Naive thymus-derived CD4-positive, alpha-beta T cell (primary cell): Measurements from ENCODE around the gene MIEF2. TPM values are rescaled to one million over a fixed set of nuclear protein-coding genes. Genes with fewer than 3 reads are reported as not detected.

Experiments used
- ATAC-seq: fragments of 150-1000 bp; cut with Tn5 transposase; 2 replicates; pipeline ENCODE4 v1.10.0; 2021; ENCODE audit warnings: mild to moderate bottlenecking, moderate library complexity
- CTCF ChIA-PET: fragments of 350-600 bp; sonication (Branson Sonifier 250); formaldehyde crosslinking; loops from one replicate; lab custom pipeline; 2021; ENCODE audit warnings: antibody characterized with exemption; lab: Charles Lee
- POLR2A ChIA-PET: fragments of 350-600 bp; sonication (Branson Sonifier 250); formaldehyde crosslinking; loops from one replicate; lab custom pipeline; 2021; ENCODE audit warnings: antibody characterized with exemption, inconsistent platforms; lab: Charles Lee
- DNase-seq, 9 donors: peaks; one replicate each; pipeline versions ENCODE4 v3.0.0 to v3.0.0-alpha.2; 2020 to 2022; ENCODE audit warnings: mixed read lengths in 1 of 9
- H3K27ac ChIP-seq: one replicate; pipeline ENCODE4 v1.7.0; 2013; ENCODE audit warnings: mild to moderate bottlenecking, low read depth, low read length, moderate library complexity
- H3K27me3 ChIP-seq, 2 donors: one replicate each; pipeline ENCODE4 v1.7.0; 2013; ENCODE audit warnings: low read length in 2 of 2, mild to moderate bottlenecking in 2 of 2, moderate library complexity in 2 of 2; ENCODE audit not compliant: control insufficient read depth in 2 of 2, insufficient read depth in 2 of 2
- H3K36me3 ChIP-seq, 3 experiments: 1 replicate in 2 of 3; 2 replicates in 1 of 3; pipeline ENCODE4 v1.7.0; 2013; ENCODE audit warnings: low read length in 3 of 3, mild to moderate bottlenecking in 3 of 3, moderate library complexity in 1 of 3; ENCODE audit not compliant: insufficient read depth in 3 of 3, control insufficient read depth in 2 of 3
- H3K4me1 ChIP-seq, 2 donors: one replicate each; pipeline ENCODE4 v1.7.0; 2013; ENCODE audit warnings: low read length in 2 of 2, mild to moderate bottlenecking in 2 of 2, moderate library complexity in 1 of 2; ENCODE audit not compliant: control insufficient read depth in 2 of 2, insufficient read depth in 2 of 2
- H3K4me3 ChIP-seq: 2 replicates; pipeline ENCODE4 v1.7.0; 2013; ENCODE audit warnings: mild to moderate bottlenecking, low read length
- H3K9me3 ChIP-seq, 3 experiments: 1 replicate in 2 of 3; 2 replicates in 1 of 3; pipeline ENCODE4 v1.7.0; 2013; ENCODE audit warnings: low read length in 3 of 3; ENCODE audit not compliant: control insufficient read depth in 2 of 3
- H3K27ac Mint-ChIP-seq, 9 donors: one replicate each; pipeline ENCODE4 v1.8.0; 2020 to 2022; ENCODE audit warnings: mixed read lengths in 9 of 9, mild to moderate bottlenecking in 8 of 9, moderate library complexity in 5 of 9, inconsistent platforms in 2 of 9
- H3K27me3 Mint-ChIP-seq, 5 donors: one replicate each; pipeline ENCODE4 v1.8.0; 2021 to 2022; ENCODE audit warnings: mixed read lengths in 5 of 5, mild to moderate bottlenecking in 1 of 5
- H3K36me3 Mint-ChIP-seq, 5 donors: one replicate each; pipeline ENCODE4 v1.8.0; 2020 to 2022; ENCODE audit warnings: mixed read lengths in 5 of 5, mild to moderate bottlenecking in 3 of 5, inconsistent platforms in 1 of 5
- H3K4me1 Mint-ChIP-seq, 7 donors: one replicate each; pipeline ENCODE4 v1.8.0; 2020 to 2022; ENCODE audit warnings: mixed read lengths in 7 of 7, mild to moderate bottlenecking in 3 of 7, inconsistent platforms in 1 of 7
- H3K4me3 Mint-ChIP-seq, 10 donors: one replicate each; pipeline ENCODE4 v1.8.0; 2020 to 2022; ENCODE audit warnings: mild to moderate bottlenecking in 10 of 10, mixed read lengths in 10 of 10, moderate library complexity in 6 of 10, inconsistent platforms in 2 of 10
- H3K9me3 Mint-ChIP-seq, 11 donors: one replicate each; pipeline ENCODE4 v1.8.0; 2020 to 2022; ENCODE audit warnings: mixed read lengths in 11 of 11, mild to moderate bottlenecking in 4 of 11, inconsistent platforms in 1 of 11, moderate library complexity in 1 of 11
- intact Hi-C, 2 donors: fragments of 100-400 bp; cut with micrococcal nuclease; formaldehyde crosslinking; loops; one replicate each; pipeline ENCODE4 v1.15.1; 2023
- polyA plus RNA-seq, 2 donors: library from polyadenylated mRNA; unstranded; fragments of 300-500 nt; fragmentation: Illumina TruSeq; gene quantifications; one replicate each; pipeline ENCODE4 v1.2.3, GENCODE V29; 2021
- total RNA-seq, 6 experiments: library from RNA in 5 of 6; stranded (reverse) in 5 of 6; gene quantifications; 1 replicate in 5 of 6; 2 replicates in 1 of 6; pipeline ENCODE4 v1.2.3 and lab custom pipeline; 2021 to 2026

The MIEF2 gene
- total and polyA plus RNA-seq, 7 experiments from 2014 or later, result 6.5 to 22.5 (median 15.1) TPM

GRCh38 chr17:18261659-18262058, 1.2 kb downstream of the MIEF2 start:
- Mint-ChIP-seq H3K4me3 (peak overlapping the region; percentile 78 to 96 (median 84)), H3K36me3 (peaks cover 0 to 6% (median 5%) of the 10 kb centered on the region in 5 donors), H3K27me3 (no peaks in the 10 kb centered on the region), H3K4me1 (peaks cover 11 to 46% (median 31%) of the 10 kb centered on the region in 7 donors), H3K9me3 (peaks cover 0 to 2% (median 0%) of the 10 kb centered on the region in 11 donors), H3K27ac (peak overlapping the region; percentile 19 to 88 (median 80))
- ChIA-PET POLR2A (interaction anchor here (1.3 kb wide), 1 partner anchor 56 kb away, joined by 3 read pairs; no protein-coding TSS in a partner anchor), CTCF (interaction anchor here (1.2 kb wide), 1 partner anchor 13 kb away, joined by 4 read pairs; no protein-coding TSS in a partner anchor)
- no peaks in the 10 kb centered on the region for H3K9me3 ChIP-seq
- H3K27ac ChIP-seq, result peak overlapping the region; percentile 95
- H3K36me3 ChIP-seq, result peaks cover 0 to 36% (median 4%) of the 10 kb centered on the region in 3 experiments
- no peak for DNase-seq
- H3K4me1 ChIP-seq, result peaks cover 29 to 37% of the 10 kb centered on the region in 2 donors
- H3K27me3 ChIP-seq, result no peaks in the 10 kb centered on the region
- H3K4me3 ChIP-seq, result no peak overlapping the region
- ATAC-seq, result no peak
- intact Hi-C loops, result loop anchor here (2.0 to 5.0 kb wide), 5 partner anchors 101 to 1909 kb away; partner anchors contain the start of genes CENPV (in 1 of the 2), COPS3 (in 1 of the 2), DRG2 (in 1 of the 2) and SHMT1 (in 1 of the 2)

- POLR2A ChIA-PET, result no interaction called here
- no peaks in the 10 kb centered on the region for H3K27me3 Mint-ChIP-seq
- CTCF ChIA-PET, result interaction anchor here (1.2 kb wide), 1 partner anchor 14 kb away, joined by 4 read pairs; no protein-coding TSS in a partner anchor
- ATAC-seq, result no peak
- Histone ChIP-seq H3K4me1 (peaks cover 26 to 33% of the 10 kb centered on the region in 2 donors), H3K27ac (peak overlapping the region; percentile 95), H3K4me3 (no peak overlapping the region), H3K36me3 (peaks cover 0 to 36% (median 4%) of the 10 kb centered on the region in 3 experiments), H3K27me3 (no peaks in the 10 kb centered on the region), H3K9me3 (no peaks in the 10 kb centered on the region)
- no peak for DNase-seq
- H3K9me3 Mint-ChIP-seq, result peaks cover 0 to 2% (median 0%) of the 10 kb centered on the region in 11 donors
- H3K36me3 Mint-ChIP-seq, result peaks cover 0 to 6% (median 5%) of the 10 kb centered on the region in 5 donors
- peak overlapping the region; percentile 78 to 96 (median 84) for H3K4me3 Mint-ChIP-seq
- intact Hi-C loops, result loop anchor here in 1 of 2 donors (5.0 kb wide), 1 partner anchor 175 kb away; the partner anchor contains the start of gene DRG2
- peak overlapping the region in 6 of 9 donors; percentile 19 to 88 (median 78) for H3K27ac Mint-ChIP-seq
- H3K4me1 Mint-ChIP-seq, result peaks cover 8 to 41% (median 27%) of the 10 kb centered on the region in 7 donors
These were observed 1.6 kb downstream of the MIEF2 start for GRCh38 chr17:18262111-18262510.

- intact Hi-C loops, result loop anchor here in 1 of 2 donors (5.0 kb wide), 1 partner anchor 175 kb away; the partner anchor contains the start of gene DRG2
- Histone ChIP-seq H3K9me3 (no peaks in the 10 kb centered on the region), H3K27me3 (no peaks in the 10 kb centered on the region), H3K36me3 (peaks cover 0 to 36% (median 4%) of the 10 kb centered on the region in 3 experiments), H3K4me3 (no peak overlapping the region), H3K27ac (no peak overlapping the region), H3K4me1 (peaks cover 24 to 27% of the 10 kb centered on the region in 2 donors)
- Mint-ChIP-seq H3K27me3 (no peaks in the 10 kb centered on the region), H3K27ac (peak overlapping the region in 2 of 9 donors; percentile 19 to 88), H3K4me3 (peak overlapping the region in 7 of 10 donors; percentile 5 to 96 (median 64)), H3K36me3 (peaks cover 0 to 6% (median 5%) of the 10 kb centered on the region in 5 donors), H3K4me1 (peaks cover 4 to 36% (median 23%) of the 10 kb centered on the region in 7 donors), H3K9me3 (peaks cover 0 to 2% (median 0%) of the 10 kb centered on the region in 11 donors)
- ChIA-PET CTCF (interaction anchor here (1.2 kb wide), 1 partner anchor 14 kb away, joined by 4 read pairs; no protein-coding TSS in a partner anchor), POLR2A (no interaction called here)
- ATAC-seq (no peak), DNase-seq (no peak)
These were observed 2.2 kb downstream of the MIEF2 start for GRCh38 chr17:18262641-18263040.

- Mint-ChIP-seq H3K27me3 (no peaks in the 10 kb centered on the region), H3K9me3 (peaks cover 0 to 2% (median 0%) of the 10 kb centered on the region in 11 donors), H3K36me3 (peaks cover 0 to 5% (median 4%) of the 10 kb centered on the region in 5 donors), H3K27ac (no peak overlapping the region), H3K4me1 (peaks cover 0 to 27% (median 20%) of the 10 kb centered on the region in 7 donors), H3K4me3 (no peak overlapping the region)
- POLR2A ChIA-PET, result no interaction called here
- H3K4me1 ChIP-seq, result peaks cover 26 to 27% of the 10 kb centered on the region in 2 donors
- H3K27ac ChIP-seq, result no peak overlapping the region
- no peaks in the 10 kb centered on the region for H3K9me3 ChIP-seq
- CTCF ChIA-PET, result interaction anchor here (0.6 kb wide), 1 partner anchor 37 kb away, joined by 5 read pairs; no protein-coding TSS in a partner anchor
- ATAC-seq (no peak), DNase-seq (no peak)
- intact Hi-C loops, result loop anchor here in 1 of 2 donors (5.0 kb wide), 1 partner anchor 177 kb away; the partner anchor contains the start of gene DRG2
- peaks cover 0 to 32% (median 4%) of the 10 kb centered on the region in 3 experiments for H3K36me3 ChIP-seq
- no peak overlapping the region for H3K4me3 ChIP-seq
- no peaks in the 10 kb centered on the region for H3K27me3 ChIP-seq
These were observed 3.6 kb downstream of the MIEF2 start for GRCh38 chr17:18263885-18264682.

GRCh38 chr17:18267366-18267765, 6.9 kb downstream of the MIEF2 start:
- ATAC-seq (no peak), DNase-seq (no peak)
- Histone ChIP-seq H3K27ac (no peak overlapping the region), H3K27me3 (no peaks in the 10 kb centered on the region), H3K9me3 (no peaks in the 10 kb centered on the region), H3K4me1 (peaks cover 3 to 11% of the 10 kb centered on the region in 2 donors), H3K36me3 (peaks cover 0 to 32% (median 4%) of the 10 kb centered on the region in 3 experiments), H3K4me3 (no peak overlapping the region)
- Mint-ChIP-seq H3K36me3 (peaks cover 0 to 5% (median 4%) of the 10 kb centered on the region in 5 donors), H3K4me1 (peaks cover 0 to 6% (median 1%) of the 10 kb centered on the region in 7 donors), H3K27me3 (no peaks in the 10 kb centered on the region), H3K9me3 (no peaks in the 10 kb centered on the region), H3K27ac (no peak overlapping the region), H3K4me3 (no peak overlapping the region)
- POLR2A ChIA-PET, result interaction anchor here (0.7 kb wide), 1 partner anchor 48 kb away, joined by 4 read pairs; the partner anchor contains the start of genes SMCR8 and TOP3A
- CTCF ChIA-PET, result interaction anchor here (0.9 kb wide), 1 partner anchor 49 kb away, joined by 3 read pairs; no protein-coding TSS in a partner anchor
- intact Hi-C loops, result no loop called here
